Transverse colon (tissue), 4 donors: ENCODE data around the gene TRMT44. TPM values are rescaled to one million over a fixed set of nuclear protein-coding genes. Genes with fewer than 3 reads are reported as not detected.

Experiments
- DNase-seq: peaks from one replicate; pipeline ENCODE4 v3.0.0-alpha.2; 2019
- H3K27ac ChIP-seq, 4 donors: fragments of 200-600 bp; sonication (generic); 2 replicates each; pipeline ENCODE4 v1.5.1; 2016 to 2018; ENCODE audit warnings: inconsistent platforms in 4 of 4
- H3K27me3 ChIP-seq: fragments of 200-600 bp; sonication (generic); 2 replicates; pipeline ENCODE4 v1.5.1; 2017; ENCODE audit warnings: inconsistent platforms
- H3K36me3 ChIP-seq, 4 donors: fragments of 200-600 bp; sonication (generic); 2 replicates each; pipeline ENCODE4 v1.5.1; 2017 to 2019; ENCODE audit warnings: inconsistent platforms in 4 of 4
- H3K4me1 ChIP-seq, 4 donors: fragments of 200-600 bp; sonication (generic); 2 replicates each; pipeline ENCODE4 v1.5.1; 2017 to 2020; ENCODE audit warnings: inconsistent platforms in 4 of 4
- H3K4me3 ChIP-seq, 4 donors: fragments of 200-600 bp; sonication (generic); 1 replicate in 1 of 4; 2 replicates in 3 of 4; pipeline versions ENCODE4 v1.5.1 to v1.6.1; 2017 to 2019; ENCODE audit warnings: inconsistent platforms in 4 of 4
- H3K9me3 ChIP-seq, 2 donors: fragments of 200-600 bp; sonication (generic); 2 replicates each; pipeline ENCODE4 v1.5.1; 2017 to 2019; ENCODE audit warnings: inconsistent platforms in 2 of 2
- CTCF ChIP-seq, 5 experiments: fragments of 200-600 bp in 3 of 5; fragments of 450-650 bp in 2 of 5; sonication (generic) in 3 of 5; IDR thresholded peaks; 1 replicate in 2 of 5; 2 replicates in 3 of 5; pipeline ENCODE4 v1.5.1; 2016 to 2017; ENCODE audit warnings: antibody characterized with exemption in 5 of 5, inconsistent platforms in 3 of 5, mild to moderate bottlenecking in 2 of 5, moderate library complexity in 1 of 5
- EP300 ChIP-seq: sonication (generic); formaldehyde crosslinking; IDR thresholded peaks from one replicate; pipeline ENCODE4 v1.6.1; 2017; ENCODE audit warnings: antibody characterized with exemption, low read depth
- POLR2A ChIP-seq: fragments of 450-650 bp; IDR thresholded peaks from one replicate; pipeline ENCODE4 v1.6.1; 2016; ENCODE audit warnings: antibody characterized with exemption, mild to moderate bottlenecking, moderate library complexity
- POLR2AphosphoS5 ChIP-seq, 3 donors: sonication (generic); formaldehyde crosslinking; IDR thresholded peaks; one replicate each; pipeline ENCODE4 v1.6.1; 2016; ENCODE audit warnings: antibody characterized with exemption in 3 of 3
- WGBS, 2 donors: methylation state at CpG; one replicate each; pipeline ENCODE4 v1.1.5; 2018; ENCODE audit warnings: low coverage in 1 of 2; 5-methylcytosine and 5-hydroxymethylcytosine counted together
- in situ Hi-C, 4 donors: fragments of 200-750 bp; cut with MboI; loops; one replicate each; pipeline versions ENCODE4 v1.15.0 to v1.15.1; 2017; ENCODE audit warnings: low sequenced_read_pairs in 3 of 4, low pct_ligation_motif_present in 1 of 4, low pct_unique_long_range_greater_than_20kb in 1 of 4
- intact Hi-C: fragments of 100-400 bp; cut with DNase I; formaldehyde crosslinking; loops from one replicate; pipeline ENCODE4 v1.15.1; 2023; ENCODE audit warnings: low total_unique reads
- small RNA-seq, 4 donors: library from RNA; depleted of rRNA; stranded (forward); fragments of <200 nt; gene quantifications; one replicate each; pipeline ENCODE3, GENCODE V24; 2016
- total RNA-seq, 4 donors: library from RNA; depleted of rRNA; stranded (reverse); fragments of >200 nt; gene quantifications; one replicate each; pipeline ENCODE4 v1.1.0, GENCODE V29; 2016

TRMT44 gene
- total RNA-seq, 4 donors from 2014 or later: 19.1 to 190 (median 29.7) TPM

- Histone ChIP-seq H3K9me3 (peaks cover 0 to 2% of the 10 kb centered on the region in 2 donors), H3K4me3 (no peak overlapping the region), H3K4me1 (no peaks in the 10 kb centered on the region), H3K27ac (no peak overlapping the region), H3K27me3 (no peaks in the 10 kb centered on the region), H3K36me3 (no peaks in the 10 kb centered on the region)
- no peak for DNase-seq
- WGBS, 2 donors: 84% methylated on average over 3 of the region's 3 CpGs; no CpG with 5 or more reads in 1 of the 2 donors
- in situ Hi-C loops (no loop called here), intact Hi-C loops (no loop called here)
- no peak for TF ChIP-seq POLR2A
- TF ChIP-seq EP300: no peak
- TF ChIP-seq CTCF (IDR thresholded peaks at IDR 0.05): no peak
- no peak for TF ChIP-seq POLR2AphosphoS5 (IDR thresholded peaks at IDR 0.05)
Observed at GRCh38 chr4:8523766-8524165, 83.2 kb downstream of the TRMT44 start.

- in situ Hi-C loops (no loop called here), intact Hi-C loops (no loop called here)
- Histone ChIP-seq H3K9me3 (peaks cover 0 to 2% of the 10 kb centered on the region in 2 donors), H3K27ac (no peak overlapping the region), H3K36me3 (no peaks in the 10 kb centered on the region), H3K27me3 (no peaks in the 10 kb centered on the region), H3K4me1 (no peaks in the 10 kb centered on the region), H3K4me3 (no peak overlapping the region)
- TF ChIP-seq EP300: no peak
- TF ChIP-seq CTCF (IDR thresholded peaks at IDR 0.05): no peak
- TF ChIP-seq POLR2A: no peak
- TF ChIP-seq POLR2AphosphoS5 (IDR thresholded peaks at IDR 0.05): no peak
- WGBS, 2 donors: 62 to 78% methylated on average over 3 to 12 of the region's 12 CpGs
- no peak for DNase-seq
Observed at GRCh38 chr4:8524595-8525382, 84.2 kb downstream of the TRMT44 start.

- H3K4me3 ChIP-seq: no peak overlapping the region
- H3K4me1 ChIP-seq: no peaks in the 10 kb centered on the region
- in situ Hi-C loops: no loop called here
- no peaks in the 10 kb centered on the region for H3K36me3 ChIP-seq
- no peaks in the 10 kb centered on the region for H3K27me3 ChIP-seq
- 42 to 65% methylated on average over 2 to 15 of the region's 16 CpGs for WGBS, 2 donors
- peaks cover 0 to 2% of the 10 kb centered on the region in 2 donors for H3K9me3 ChIP-seq
- H3K27ac ChIP-seq: no peak overlapping the region
- intact Hi-C loops: no loop called here
- TF ChIP-seq POLR2AphosphoS5 (IDR thresholded peaks at IDR 0.05) (no peak), POLR2A (no peak), EP300 (no peak), CTCF (IDR thresholded peaks at IDR 0.05) (no peak)
- no peak for DNase-seq
Observed at GRCh38 chr4:8525383-8526120, 85.0 kb downstream of the TRMT44 start.

Small RNA genes within 50 kb of the gene (small RNA-seq; reads per million reads assigned to genes)
- gene RNA5SP152: 0.83 to 2.0 (median 0.99) reads per million in 4 donors

Other genes starting within 250 kb of the TRMT44 start
- 10 to 100 TPM; 15.0 to 78.6 (median 41.4) TPM for gene SH3TC1, start 241.5 kb upstream of the TRMT44 start, total RNA-seq
- gene HTRA3, start 171.0 kb upstream of the TRMT44 start, total RNA-seq: 10 to 100 TPM in 1 of 4 donors, 1 to 10 TPM in 3; 1.5 to 11.9 (median 6.5) TPM
- gene ACOX3, start 54 bp upstream of the TRMT44 start, total RNA-seq: 100 to 1,000 TPM in 1 of 4 donors, 10 to 100 TPM in 3; 18.7 to 104 (median 31.3) TPM
- gene GPR78, start 139.6 kb downstream of the TRMT44 start, total RNA-seq: under 1 TPM in 1 of 4 donors, not detected in 3; 0.14 TPM
- gene CPZ, start 152.0 kb downstream of the TRMT44 start, total RNA-seq: 1 to 10 TPM in 1 of 4 donors, under 1 TPM in 1, not detected in 2; 0.96 to 2.1 TPM